HG03108 (cell line): ENCODE measurements around the gene DDX51.

Source experiments
- ATAC-seq: cut with Tn5 transposase; IDR thresholded peaks from one replicate; pipeline ENCODE4 v1.9.1; 2021; ENCODE audit warnings: moderate library complexity; ENCODE audit not compliant: unreplicated experiment

Gene DDX51

GRCh38 chr12:132094269-132094891 is 49.7 kb downstream of the DDX51 start:
- no peak for ATAC-seq

- no peak for ATAC-seq
These were observed 54.7 kb downstream of the DDX51 start for GRCh38 chr12:132089407-132089910.
